LNCaP clone FGC (cell line): ENCODE measurements around the gene PIGL.

Source experiments
- DNase-seq: peaks from one replicate; pipeline ENCODE4 v3.0.0-alpha.2; 2011; ENCODE audit warnings: low read depth
- H3K4me3 ChIP-seq: 2 replicates; pipeline ENCODE4 v1.5.1; 2011; ENCODE audit warnings: mild to moderate bottlenecking, low read depth, low read length, control low read depth
- TF ChIP-seq, protein P1 (sequence below): IDR thresholded peaks from 2 replicates; pipeline ENCODE4 v1.5.1; 2012; ENCODE audit warnings: mild to moderate bottlenecking; ENCODE audit not compliant: control insufficient read depth, insufficient read depth; ENCODE audit errors: extremely low read depth

PIGL gene

DNA sequence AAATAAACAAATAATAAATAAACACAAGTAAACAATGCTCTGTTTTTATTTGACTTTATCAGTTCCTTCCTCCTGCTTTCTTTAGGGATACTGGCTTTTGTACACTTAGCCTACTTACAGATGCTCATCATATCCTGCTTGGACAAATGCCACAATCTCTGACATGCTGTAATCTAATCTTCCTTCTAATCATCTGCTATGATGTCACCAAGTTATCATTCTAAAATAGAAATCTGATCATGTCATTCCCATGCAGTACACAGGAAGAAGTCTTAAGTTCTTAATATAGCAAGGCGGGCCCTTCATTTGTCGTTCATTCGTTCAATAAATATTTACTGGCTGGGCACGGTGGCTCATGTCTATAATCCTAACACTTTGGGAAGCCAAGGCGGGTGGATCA is 154.7 kb downstream of the PIGL start:
- TF ChIP-seq, protein P1, sequence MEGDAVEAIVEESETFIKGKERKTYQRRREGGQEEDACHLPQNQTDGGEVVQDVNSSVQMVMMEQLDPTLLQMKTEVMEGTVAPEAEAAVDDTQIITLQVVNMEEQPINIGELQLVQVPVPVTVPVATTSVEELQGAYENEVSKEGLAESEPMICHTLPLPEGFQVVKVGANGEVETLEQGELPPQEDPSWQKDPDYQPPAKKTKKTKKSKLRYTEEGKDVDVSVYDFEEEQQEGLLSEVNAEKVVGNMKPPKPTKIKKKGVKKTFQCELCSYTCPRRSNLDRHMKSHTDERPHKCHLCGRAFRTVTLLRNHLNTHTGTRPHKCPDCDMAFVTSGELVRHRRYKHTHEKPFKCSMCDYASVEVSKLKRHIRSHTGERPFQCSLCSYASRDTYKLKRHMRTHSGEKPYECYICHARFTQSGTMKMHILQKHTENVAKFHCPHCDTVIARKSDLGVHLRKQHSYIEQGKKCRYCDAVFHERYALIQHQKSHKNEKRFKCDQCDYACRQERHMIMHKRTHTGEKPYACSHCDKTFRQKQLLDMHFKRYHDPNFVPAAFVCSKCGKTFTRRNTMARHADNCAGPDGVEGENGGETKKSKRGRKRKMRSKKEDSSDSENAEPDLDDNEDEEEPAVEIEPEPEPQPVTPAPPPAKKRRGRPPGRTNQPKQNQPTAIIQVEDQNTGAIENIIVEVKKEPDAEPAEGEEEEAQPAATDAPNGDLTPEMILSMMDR: no peak
- H3K4me3 ChIP-seq: no peak overlapping the region
- peak; percentile 80 for DNase-seq

DNA sequence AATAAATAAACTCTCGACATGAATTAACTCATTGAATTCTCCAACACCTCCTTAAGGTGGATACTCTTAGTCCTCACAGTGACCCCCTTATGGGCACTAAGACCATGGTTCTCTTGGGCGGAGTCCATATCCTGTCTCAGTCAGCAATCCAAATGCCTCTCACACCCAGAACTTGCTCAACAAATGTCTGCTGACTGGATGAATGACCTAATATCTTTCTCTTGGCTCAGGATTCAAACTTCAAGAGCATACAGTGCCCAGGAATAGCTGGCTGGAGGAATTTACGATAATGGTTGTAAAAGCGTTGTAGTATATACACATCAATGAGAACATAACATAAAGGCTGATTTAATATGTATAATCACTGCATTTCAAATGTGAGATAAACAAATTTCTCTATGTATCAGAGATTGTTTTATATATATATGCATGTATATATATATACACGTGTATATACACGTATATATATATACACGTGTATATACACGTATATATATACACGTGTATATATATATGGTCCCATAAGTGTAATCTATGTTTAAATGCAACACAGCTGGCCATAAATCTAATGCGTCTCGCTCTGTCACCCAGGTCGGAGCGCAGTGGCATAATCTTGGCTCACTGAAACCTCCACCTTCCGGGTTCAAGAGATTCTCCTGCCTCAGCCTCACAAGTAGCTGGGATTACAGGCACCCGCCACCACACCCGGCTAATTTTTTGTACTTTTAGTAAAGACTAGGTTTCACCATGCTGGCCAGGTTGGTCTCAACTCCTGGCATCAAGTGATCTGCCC is 157.3 kb downstream of the PIGL start:
- no peak overlapping the region for H3K4me3 ChIP-seq
- TF ChIP-seq, protein P1: no peak
- peak; percentile 58 for DNase-seq
